IPS-11a (cell line): Measurements from ENCODE around the gene SNX20.

Source experiments
- H3K4me3 ChIP-seq: one replicate; pipeline ENCODE4 v1.5.1; 2013; ENCODE audit warnings: low read depth, low read length, control low read depth

The SNX20 gene

GRCh38 chr16:50664270-50664669 is 16.8 kb downstream of the SNX20 start:
- H3K4me3 ChIP-seq, result no peak overlapping the region

GRCh38 chr16:50662306-50662940 is 18.7 kb downstream of the SNX20 start:
- no peak overlapping the region for H3K4me3 ChIP-seq

GRCh38 chr16:50659806-50660205 is 21.3 kb downstream of the SNX20 start:
- H3K4me3 ChIP-seq, result no peak overlapping the region

GRCh38 chr16:50657241-50657640 is 23.9 kb downstream of the SNX20 start:
- no peak overlapping the region for H3K4me3 ChIP-seq

GRCh38 chr16:50655558-50656055 is 25.5 kb downstream of the SNX20 start:
- H3K4me3 ChIP-seq, result no peak overlapping the region

- no peak overlapping the region for H3K4me3 ChIP-seq
Observed at GRCh38 chr16:50653633-50654519, 27.2 kb downstream of the SNX20 start.

- H3K4me3 ChIP-seq, result no peak overlapping the region
Observed at GRCh38 chr16:50652836-50653425, 28.2 kb downstream of the SNX20 start.

- no peak overlapping the region for H3K4me3 ChIP-seq
Observed at GRCh38 chr16:50651835-50652438, 29.2 kb downstream of the SNX20 start.

- H3K4me3 ChIP-seq, result no peak overlapping the region
Observed at GRCh38 chr16:50646345-50646744, 34.8 kb downstream of the SNX20 start.

- H3K4me3 ChIP-seq, result no peak overlapping the region
Observed at GRCh38 chr16:50645563-50646220, 35.4 kb downstream of the SNX20 start.

GRCh38 chr16:50644729-50645128 is 36.4 kb downstream of the SNX20 start:
- H3K4me3 ChIP-seq, result no peak overlapping the region

- no peak overlapping the region for H3K4me3 ChIP-seq
Observed at GRCh38 chr16:50644245-50644644, 36.9 kb downstream of the SNX20 start.

- no peak overlapping the region for H3K4me3 ChIP-seq
Observed at GRCh38 chr16:50643192-50643591, 37.9 kb downstream of the SNX20 start.

- H3K4me3 ChIP-seq, result no peak overlapping the region
Observed at GRCh38 chr16:50642349-50642748, 38.8 kb downstream of the SNX20 start.

GRCh38 chr16:50641818-50642187 is 39.3 kb downstream of the SNX20 start:
- H3K4me3 ChIP-seq, result no peak overlapping the region

GRCh38 chr16:50640919-50641817 is 39.9 kb downstream of the SNX20 start:
- no peak overlapping the region for H3K4me3 ChIP-seq

GRCh38 chr16:50640391-50640790 is 40.7 kb downstream of the SNX20 start:
- H3K4me3 ChIP-seq, result no peak overlapping the region

- no peak overlapping the region for H3K4me3 ChIP-seq
Observed at GRCh38 chr16:50638816-50639670, 42.1 kb downstream of the SNX20 start.
